Right lobe of liver (tissue), 4 donors: ENCODE data around the gene TCP11L2.

Source experiments
- CTCF ChIP-seq, 4 donors: fragments of 200-600 bp in 3 of 4; fragments of 450-650 bp in 1 of 4; IDR thresholded peaks; one replicate each; pipeline versions ENCODE4 v1.5.1 to v1.8.0; 2016 to 2022; ENCODE audit warnings: antibody characterized with exemption in 4 of 4, mild to moderate bottlenecking in 2 of 4
- POLR2A ChIP-seq: fragments of 450-650 bp; IDR thresholded peaks from one replicate; pipeline ENCODE4 v1.6.1; 2017; ENCODE audit warnings: antibody characterized with exemption, mild to moderate bottlenecking
- donor health status: DM: no; HTN: no; CAD: no.
- donor health status: DM: no; HTN: no; CAD: no.
- donor health status: DM: no; HTN: yes; CAD: no.

- no peak for TF ChIP-seq CTCF (IDR thresholded peaks at IDR 0.05)
- no peak for TF ChIP-seq POLR2A
These were observed 22.4 kb upstream of the TCP11L2 start for GRCh38 chr12:106280106-106280505.
